GM12878 (cell line): ENCODE measurements around the gene TNFAIP2. TPM values are rescaled to one million over a fixed set of nuclear protein-coding genes. Genes with fewer than 3 reads are reported as not detected.

Source experiments
- ATAC-seq: fragments of 200-7000 bp; cut with Tn5 transposase; 3 replicates; pipeline ENCODE4 v1.9.1; 2020; ENCODE audit warnings: mild to moderate bottlenecking, moderate library complexity
- BruUV-seq: library from RNA; stranded (reverse); fragments of 400-500 nt; replicated peaks from 2 replicates; lab custom pipeline; 2021; lab: Mats Ljungman, UMichigan
- CTCF ChIA-PET: fragments of 300-600 bp; sonication (Branson Sonifier 250); formaldehyde crosslinking; extraction: SDS; loops from one replicate; lab custom pipeline; 2021; ENCODE audit warnings: inconsistent platforms; lab: Yijun Ruan, JAX
- POLR2A ChIA-PET: fragments of 350-600 bp; formaldehyde crosslinking; extraction: SDS; loops from one replicate; lab custom pipeline; 2021; ENCODE audit warnings: inconsistent platforms; lab: Charles Lee
- RAD21 ChIA-PET: fragments of 300-600 bp; sonication (Branson Sonifier 250); formaldehyde crosslinking; loops from one replicate; lab custom pipeline; 2023; ENCODE audit warnings: antibody characterized with exemption; ENCODE audit not compliant: unreplicated experiment; lab: Charles Lee
- SMC1A ChIA-PET: fragments of 300-600 bp; sonication (Branson Sonifier 250); formaldehyde crosslinking; loops from one replicate; lab custom pipeline; 2023; ENCODE audit not compliant: unreplicated experiment, uncharacterized antibody; lab: Charles Lee
- DNase-seq: peaks from one replicate; pipeline ENCODE4 v3.0.0-alpha.2; 2011; ENCODE audit warnings: low read depth, low spot score
- FAIRE-seq: peaks from 3 replicates; lab custom pipeline; 2011; peaks lifted over from hg19 to GRCh38; lab: Jason Lieb, UNC
- H2AFZ ChIP-seq: 2 replicates; pipeline ENCODE4 v1.6.0; 2011; ENCODE audit warnings: low read depth, low read length, control low read depth; ENCODE audit not compliant: control insufficient read depth
- H3K27ac ChIP-seq: 2 replicates; pipeline ENCODE4 v1.5.1; 2011; ENCODE audit warnings: control low read depth; ENCODE audit not compliant: control insufficient read depth, insufficient read depth
- H3K27me3 ChIP-seq, 2 experiments: replicated peaks in 1 of 2; 2 replicates each; pipeline versions ENCODE4 v1.6.0 to v1.6.1; 2011; ENCODE audit warnings: low read length in 1 of 2; ENCODE audit not compliant: control insufficient read depth in 2 of 2, insufficient read depth in 2 of 2
- H3K36me3 ChIP-seq, 2 experiments: 2 replicates each; pipeline ENCODE4 v1.5.1; 2011; ENCODE audit warnings: low read length in 1 of 2; ENCODE audit not compliant: control insufficient read depth in 2 of 2, insufficient read depth in 2 of 2
- H3K4me1 ChIP-seq: 2 replicates; pipeline ENCODE4 v1.6.1; 2011; ENCODE audit warnings: mild to moderate bottlenecking, low read length, moderate library complexity, mixed read lengths; ENCODE audit not compliant: control insufficient read depth, insufficient read depth
- H3K4me2 ChIP-seq: 2 replicates; pipeline ENCODE4 v1.6.0; 2011; ENCODE audit warnings: control low read depth; ENCODE audit not compliant: control insufficient read depth, insufficient read depth
- H3K4me3 ChIP-seq: fragments of 200-600 bp; sonication (generic); 2 replicates; pipeline ENCODE4 v1.5.1; 2016
- H3K79me2 ChIP-seq: 2 replicates; pipeline ENCODE4 v1.6.0; 2011; ENCODE audit warnings: low read length; ENCODE audit not compliant: control insufficient read depth, insufficient read depth
- H3K9ac ChIP-seq: 2 replicates; pipeline ENCODE4 v1.8.0; 2011; ENCODE audit warnings: low read length, control low read depth, mixed read lengths; ENCODE audit not compliant: control insufficient read depth, insufficient read depth
- H3K9me3 ChIP-seq: replicated peaks from 3 replicates; pipeline ENCODE4 v1.5.1; 2011; ENCODE audit warnings: mild to moderate bottlenecking, low read length; ENCODE audit not compliant: control insufficient read depth, insufficient read depth
- H4K20me1 ChIP-seq: 2 replicates; pipeline ENCODE4 v1.6.0; 2011; ENCODE audit not compliant: control insufficient read depth, insufficient read depth
- CREB1 ChIP-seq: IDR thresholded peaks from 2 replicates; pipeline ENCODE4 v1.6.1; 2012; ENCODE audit warnings: low read depth, mild to moderate bottlenecking, inconsistent platforms
- ETV6 ChIP-seq, 2 experiments: fragments of 450-650 bp in 1 of 2; IDR thresholded peaks in 1 of 2; conservative IDR thresholded peaks in 1 of 2; 2 replicates each; pipeline ENCODE4 v1.6.1; 2014; ENCODE audit warnings: antibody characterized with exemption in 1 of 2, borderline replicate concordance in 1 of 2, low read depth in 1 of 2, mild to moderate bottlenecking in 1 of 2, moderate library complexity in 1 of 2
- GATAD2B ChIP-seq: fragments of 450-650 bp; conservative IDR thresholded peaks from 2 replicates; pipeline ENCODE4 v1.6.1; 2017; ENCODE audit warnings: low read depth, mild to moderate bottlenecking, moderate library complexity
- RCOR1 ChIP-seq: conservative IDR thresholded peaks from 2 replicates; pipeline ENCODE4 v1.6.1; 2012; ENCODE audit warnings: low read depth, low read length, improper control_type of control experiment
- WGBS: methylation state at CpG from one replicate; pipeline ENCODE4 v1.1.6; 2016; ENCODE audit warnings: low lambda C conversion rate; ENCODE audit not compliant: insufficient replicate concordance, insufficient coverage; ENCODE audit errors: missing lambda C conversion rate; 5-methylcytosine and 5-hydroxymethylcytosine counted together
- in situ Hi-C: fragments of 300-500 bp; cut with MboI; formaldehyde crosslinking; loops from 9 replicates; pipeline ENCODE4 v1.14.3; 2018; ENCODE audit warnings: mixed read lengths
- intact Hi-C: fragments of 100-400 bp; cut with micrococcal nuclease; formaldehyde crosslinking; loops from one replicate; pipeline ENCODE4 v1.14.2; 2022; ENCODE audit not compliant: unreplicated experiment
- polyA plus RNA-seq, 11 experiments: library from polyadenylated mRNA; depleted of rRNA in 4 of 11; unstranded in 6 of 11; stranded (reverse) in 5 of 11; fragments of >200 nt; fragmentation: Nextera tagmentation in 4 of 11; fragmentation: Illumina TruSeq in 1 of 11; extraction: Ambion mirVana in 4 of 11; extraction: Trizol in 1 of 11; gene quantifications; 1 replicate in 1 of 11; 2 replicates in 10 of 11; pipeline versions ENCODE4 v1.2.1 to v1.2.3, GENCODE V29; 2011 to 2016; ENCODE audit warnings: inconsistent platforms in 2 of 11, missing spikeins in 2 of 11, low read depth in 1 of 11
- total RNA-seq, 4 experiments: library from RNA; depleted of rRNA in 3 of 4; stranded (reverse); fragments of >200 nt in 3 of 4; fragmentation: Illumina TruSeq in 1 of 4; extraction: Trizol in 1 of 4; gene quantifications; 2 replicates each; pipeline versions ENCODE4 v1.2.1 to v1.2.3, GENCODE V29; 2013 to 2021

Gene TNFAIP2
- total and polyA plus RNA-seq, 10 of the 15 experiments (the other 5 are each of a cell fraction or from before 2014, with no cell fraction given) = 7.1 to 150 (median 74.5) TPM

- BruUV-seq = no TSS peak
- Histone ChIP-seq H3K27ac (no peak overlapping the region), H3K4me1 (no peaks in the 10 kb centered on the region; the same call in 1 of the 2 replicates), H3K79me2 (no peaks in the 10 kb centered on the region), H3K9ac (no peak overlapping the region), H3K36me3 (no peaks in the 10 kb centered on the region), H4K20me1 (no peaks in the 10 kb centered on the region), H2AFZ (no peak overlapping the region), H3K9me3 (no peaks in the 10 kb centered on the region), H3K4me2 (no peak overlapping the region), H3K27me3 (no peaks in the 10 kb centered on the region; a peak in 1 of 4 replicates), H3K4me3 (no peak overlapping the region)
- no peak for DNase-seq
- FAIRE-seq = no peak
- CTCF ChIA-PET = interaction anchor here (0.6 to 3.5 kb wide), 4 partner anchors 9 to 49 kb away, joined by 3 to 22 read pairs (median 8); no protein-coding TSS in a partner anchor
- RAD21 ChIA-PET = interaction anchor here (1.0 to 3.3 kb wide), 2 partner anchors 9 to 44 kb away, joined by 3 to 16 read pairs; no protein-coding TSS in a partner anchor
- POLR2A ChIA-PET = interaction anchor here (0.6 kb wide), 2 partner anchors 63 to 341 kb away, joined by 3 read pairs; no protein-coding TSS in a partner anchor
- ATAC-seq = no peak
- WGBS = 38% methylated on average over 10 of the region's 10 CpGs
- intact Hi-C loops = no loop called here
- TF ChIP-seq ETV6 (conservative IDR thresholded peaks at IDR 0.05 in 1 of 2, IDR thresholded peaks at IDR 0.05 in 1 of 2; ENCODE audit: borderline replicate concordance in 1 of 2, low read depth in 1 of 2) (no peak), RCOR1 (no peak), CREB1 (no peak), GATAD2B (no peak)
- SMC1A ChIA-PET = interaction anchor here (0.5 to 1.7 kb wide), 3 partner anchors 21 to 1835 kb away, joined by 3 to 6 read pairs (median 3); no protein-coding TSS in a partner anchor
- in situ Hi-C loops = no loop called here
Measured at GRCh38 chr14:103149351-103150237, 26.3 kb downstream of the TNFAIP2 start.
